Measurements from ENCODE around the gene SLAMF9.

The SLAMF9 gene

DNA sequence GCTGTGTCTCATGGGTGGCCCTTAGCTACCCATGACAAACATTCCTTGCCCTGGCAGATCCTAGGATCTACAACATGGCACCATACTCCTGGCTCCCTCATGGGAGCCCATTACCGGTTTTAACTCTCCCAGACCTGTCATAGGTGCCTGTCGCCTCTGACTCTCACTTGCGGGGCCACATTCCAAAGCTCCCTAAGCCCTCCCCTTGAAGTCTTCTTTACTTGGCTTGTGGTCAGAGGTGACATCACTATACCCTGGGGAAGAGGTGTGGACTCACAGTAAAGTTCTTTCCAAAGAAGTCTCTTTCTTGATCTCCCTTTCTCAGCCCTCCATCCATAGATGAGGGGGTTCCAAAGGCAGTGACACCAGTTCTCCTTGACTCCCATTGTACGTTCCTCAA is 5.4 kb upstream of the SLAMF9 start:
- DNase-seq (ENCODE audit: low read depth) = no peak
- no peak for TF ChIP-seq CTCF (IDR thresholded peaks at IDR 0.05; ENCODE audit: low read depth, low read length, missing control alignments)
- no peak overlapping the region for H3K4me3 ChIP-seq (ENCODE audit: low read depth, low read length)

- no peak for TF ChIP-seq CTCF (IDR thresholded peaks at IDR 0.05; ENCODE audit: low read depth, low read length, missing control alignments)
- no peak overlapping the region for H3K4me3 ChIP-seq (ENCODE audit: low read depth, low read length)
- no peak for DNase-seq (ENCODE audit: low read depth)
These were observed 4.8 kb upstream of the SLAMF9 start for GRCh38 chr1:159958719-159959380.

DNA sequence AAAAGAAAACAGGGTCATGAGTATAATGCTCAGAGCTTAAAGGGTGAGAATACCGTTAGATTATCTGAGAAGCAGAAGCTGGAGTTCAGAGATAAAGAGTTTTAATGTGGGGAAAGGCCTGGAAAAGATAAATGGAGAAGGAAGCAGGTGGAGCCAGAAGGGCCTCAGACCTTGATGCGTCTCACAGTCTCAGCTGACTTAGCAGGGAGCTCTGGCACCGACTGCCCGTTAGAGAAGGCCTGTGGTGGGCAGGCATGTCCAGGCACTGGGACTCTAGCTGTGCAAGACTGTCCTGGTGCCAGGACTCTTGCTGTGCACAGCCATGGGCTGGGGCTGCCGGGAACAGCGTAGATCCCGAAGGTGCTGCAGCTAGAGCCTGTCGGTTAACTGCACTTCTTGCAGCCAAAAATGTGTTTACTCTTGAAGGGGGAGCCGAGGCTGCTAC is 3.8 kb upstream of the SLAMF9 start:
- no peak for DNase-seq (ENCODE audit: low read depth)
- H3K4me3 ChIP-seq (ENCODE audit: low read depth, low read length) = no peak overlapping the region

DNA sequence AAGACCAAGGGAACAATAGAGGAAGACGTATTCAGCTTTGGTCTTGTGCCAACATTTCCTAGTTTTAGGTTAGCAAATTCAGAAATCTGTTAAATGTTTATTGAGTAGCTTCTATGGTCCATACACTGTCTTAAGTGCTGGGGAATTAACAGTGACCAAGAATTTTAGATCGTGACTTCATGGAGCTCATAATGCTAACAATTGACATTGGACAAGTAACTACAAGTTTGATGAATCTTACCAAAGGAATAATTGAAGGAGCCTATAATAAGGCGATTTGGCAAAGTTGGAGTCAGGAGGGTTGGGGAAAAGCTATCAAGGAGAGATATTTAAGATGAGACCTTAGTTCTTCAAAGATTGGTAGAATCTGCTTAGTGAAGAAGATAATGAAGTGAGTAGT is 1.4 kb upstream of the SLAMF9 start:
- DNase-seq (ENCODE audit: low read depth) = no peak
- TF ChIP-seq CTCF (IDR thresholded peaks at IDR 0.05; ENCODE audit: low read depth, low read length, missing control alignments) = no peak
- H3K4me3 ChIP-seq (ENCODE audit: low read depth, low read length) = no peak overlapping the region

More for the DNA sequence above, 3.8 kb upstream of the SLAMF9 start:
- no peak for TF ChIP-seq CTCF (IDR thresholded peaks at IDR 0.05; ENCODE audit: low read depth, low read length, missing control alignments)

DNA sequence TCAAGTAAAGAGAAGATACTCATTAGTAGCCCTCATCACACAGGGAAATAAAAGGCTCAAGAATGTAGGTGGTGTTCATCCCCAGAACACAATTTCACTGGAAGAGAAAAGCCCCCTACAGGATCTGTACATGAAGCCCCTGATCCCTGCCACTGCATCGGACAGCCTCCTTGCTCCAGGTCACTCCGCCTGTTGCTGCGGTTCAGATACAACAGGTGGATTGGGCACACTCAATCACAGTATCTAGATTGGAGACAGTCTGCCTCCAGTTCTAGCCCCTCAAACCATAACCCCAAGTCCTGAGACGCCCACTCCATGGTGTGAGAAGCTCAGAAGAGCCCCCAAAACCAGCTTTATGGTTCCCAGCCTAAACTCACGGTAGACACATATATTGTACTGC is 1.1 kb downstream of the SLAMF9 start:
- no peak overlapping the region for H3K4me3 ChIP-seq (ENCODE audit: low read depth, low read length)
- DNase-seq (ENCODE audit: low read depth) = no peak
- TF ChIP-seq CTCF (IDR thresholded peaks at IDR 0.05; ENCODE audit: low read depth, low read length, missing control alignments) = no peak

GRCh38 chr1:159951551-159951950 is 2.5 kb downstream of the SLAMF9 start:
- DNase-seq (ENCODE audit: low read depth) = no peak

More at GRCh38 chr1:159951551-159951950, 2.5 kb downstream of the SLAMF9 start:
- TF ChIP-seq CTCF (IDR thresholded peaks at IDR 0.05; ENCODE audit: low read depth, low read length, missing control alignments) = no peak
- H3K4me3 ChIP-seq (ENCODE audit: low read depth, low read length) = no peak overlapping the region

Data from GM12864 (cell line).